ENCODE measurements around the gene CES5A. TPM values are rescaled to one million over a fixed set of nuclear protein-coding genes. Genes with fewer than 3 reads are reported as not detected.

CES5A gene
- total and polyA plus RNA-seq, 2 of the 8 experiments (the other 6 are each of a cell fraction or from before 2014, with no cell fraction given): not detected

DNA sequence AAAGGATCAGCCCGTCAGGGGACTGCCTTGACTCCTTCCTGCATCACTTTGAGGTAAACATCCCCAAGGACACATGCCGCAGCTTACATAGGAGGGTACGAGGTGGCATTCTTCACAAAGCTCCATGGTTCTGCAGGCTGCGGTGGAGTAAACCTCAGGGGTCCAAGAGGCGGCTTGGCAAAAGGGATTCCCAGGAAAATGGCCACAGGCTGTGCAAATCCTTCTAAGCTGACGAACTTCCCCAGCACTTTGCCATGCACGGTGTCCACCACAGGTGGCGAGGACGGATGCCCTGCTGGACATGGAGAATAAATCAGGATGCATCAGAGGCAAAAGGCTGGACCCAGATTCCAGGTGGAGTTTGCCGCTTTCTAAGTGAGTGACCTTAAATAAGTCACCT, 46.5 kb downstream of the CES5A start (continued):
- no peak for TF ChIP-seq EP300 (IDR thresholded peaks at IDR 0.05; ENCODE audit: borderline replicate concordance in 1 of 2, low read depth in 2 of 2, low read length in 2 of 2)
- no peak for TF ChIP-seq POLR2A (IDR thresholded peaks at IDR 0.05; ENCODE audit: control extremely low read depth in 1 of 2, low read depth in 2 of 2, low read length in 2 of 2)
- TF ChIP-seq CTCF (IDR thresholded peaks at IDR 0.05; ENCODE audit: control extremely low read depth in 1 of 3, insufficient read depth in 1 of 3, low read depth in 1 of 3, low read length in 3 of 3): no peak

All from H1 (cell line).